GM18870 (cell line): ENCODE results near the gene LIG4.

Experiments
- ATAC-seq: cut with Tn5 transposase; IDR thresholded peaks from one replicate; pipeline ENCODE4 v1.9.1; 2021; ENCODE audit warnings: moderate library complexity; ENCODE audit not compliant: unreplicated experiment

Gene LIG4

DNA sequence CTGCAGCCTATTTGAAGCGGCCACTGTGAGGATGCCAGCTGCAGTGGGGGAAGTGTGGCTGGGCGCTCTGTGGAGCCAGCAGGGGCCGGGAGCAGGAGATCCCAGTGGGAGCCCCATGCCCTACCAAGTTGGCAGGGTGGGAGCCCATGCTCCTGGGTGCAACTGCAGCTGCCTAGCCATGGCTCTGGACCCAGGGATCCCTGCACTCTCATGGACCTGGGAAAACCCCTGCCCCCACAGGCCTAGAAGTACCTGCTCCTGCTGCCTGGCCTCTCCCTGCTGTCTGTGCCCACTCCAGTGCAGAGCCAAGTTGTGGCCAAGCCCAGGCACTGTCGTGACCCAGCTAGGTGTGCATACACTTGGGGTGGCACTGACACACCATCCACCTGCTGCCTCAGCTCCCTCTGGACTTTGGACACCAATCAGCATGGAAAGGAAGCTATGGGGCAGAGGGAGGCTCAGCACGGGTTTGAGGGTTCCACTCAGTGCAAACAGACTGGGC lies 20.9 kb downstream of the LIG4 start:
- ATAC-seq, result no peak

DNA sequence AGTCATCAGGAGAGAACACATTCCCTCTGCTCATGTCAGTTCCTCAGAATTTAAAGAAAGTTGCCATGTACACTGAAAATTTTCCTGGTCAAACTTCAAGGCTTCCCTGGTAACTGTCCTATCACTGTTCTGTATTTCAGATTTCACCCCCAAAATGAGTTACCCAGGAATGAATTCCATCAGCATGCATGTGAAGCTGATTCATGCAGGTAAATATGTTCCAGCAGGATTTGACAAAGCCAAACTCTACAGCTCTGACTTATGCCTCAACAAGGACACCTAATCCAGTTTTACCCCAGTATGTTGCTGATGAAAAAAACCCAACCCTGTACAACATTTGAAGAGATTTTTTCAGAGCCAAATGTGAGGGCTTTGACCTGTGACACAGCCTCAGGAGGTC lies 21.5 kb downstream of the LIG4 start:
- no peak for ATAC-seq

DNA sequence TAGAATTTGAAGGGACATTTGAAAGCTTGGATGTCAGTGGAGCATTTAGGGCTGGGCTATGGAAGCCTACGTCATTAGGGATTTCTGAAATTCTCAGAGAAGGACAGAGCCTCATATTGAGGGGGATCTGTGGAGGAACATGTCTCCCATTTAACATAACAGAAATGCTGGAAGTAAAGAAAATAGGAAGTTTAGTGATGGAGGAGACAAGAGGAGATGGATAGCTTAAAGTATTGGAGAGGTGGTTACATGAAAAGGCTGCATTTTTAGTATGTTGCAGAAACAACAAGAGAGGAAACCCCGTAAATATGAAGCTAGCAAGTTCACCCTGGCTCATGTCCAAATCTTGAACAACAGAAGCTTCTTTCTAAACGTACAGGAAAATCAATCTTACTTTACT lies 24.4 kb downstream of the LIG4 start:
- ATAC-seq, result no peak

DNA sequence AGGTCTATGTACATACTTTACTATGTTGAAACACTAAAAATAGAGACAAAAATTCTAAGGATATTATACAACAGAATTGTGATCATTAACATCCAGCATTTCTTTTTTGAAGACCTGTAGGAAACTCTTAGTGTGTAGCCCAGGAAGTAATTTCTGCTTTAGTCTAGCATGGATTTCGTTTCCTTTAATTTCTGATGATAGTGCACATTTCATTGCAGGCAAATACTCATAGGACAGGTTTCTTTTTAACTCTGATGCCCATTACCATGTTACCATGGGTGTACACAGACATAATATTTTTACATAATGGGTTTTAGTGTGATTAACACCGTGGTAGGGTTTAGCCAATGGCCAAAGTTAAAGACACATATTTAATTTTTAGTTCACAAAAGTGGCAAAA lies 27.1 kb downstream of the LIG4 start:
- ATAC-seq, result no peak

DNA sequence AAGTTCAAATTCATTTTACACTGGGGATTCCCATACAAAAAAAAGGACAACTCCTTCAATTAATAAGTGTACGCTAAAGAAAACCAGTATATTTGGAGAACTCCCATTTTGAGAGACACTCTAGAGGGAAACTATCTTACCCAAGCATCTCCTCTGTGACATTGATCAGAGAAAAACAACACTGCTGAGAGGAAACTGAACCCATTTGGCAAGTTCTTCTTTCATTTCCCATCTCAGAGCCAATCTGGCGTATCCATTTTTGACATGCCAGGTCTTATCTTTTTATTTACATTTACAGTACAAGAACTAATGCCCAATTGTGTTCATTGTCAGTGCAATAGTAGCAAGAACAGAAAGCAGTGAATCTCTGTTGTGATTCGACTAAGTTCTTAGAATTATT lies 30.1 kb downstream of the LIG4 start:
- ATAC-seq, result no peak

DNA sequence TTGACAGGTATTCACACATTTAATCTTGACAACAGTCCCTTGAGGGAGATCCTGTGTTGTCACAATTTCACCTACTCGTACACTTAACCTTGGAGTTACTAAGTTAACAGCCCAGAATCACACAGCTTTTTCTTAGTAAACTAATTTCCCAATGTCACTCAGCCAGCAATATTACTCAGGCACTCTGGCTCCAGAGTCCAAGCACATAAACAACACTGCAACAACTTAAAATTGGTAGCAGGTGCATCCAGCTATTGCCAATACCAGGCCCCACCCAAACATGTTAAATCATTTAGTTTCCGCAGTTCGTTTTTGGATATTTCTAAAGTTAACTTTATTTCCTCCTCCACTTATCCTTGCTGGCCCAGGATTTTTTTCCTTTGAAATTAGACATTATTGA lies 32.7 kb downstream of the LIG4 start:
- no peak for ATAC-seq

DNA sequence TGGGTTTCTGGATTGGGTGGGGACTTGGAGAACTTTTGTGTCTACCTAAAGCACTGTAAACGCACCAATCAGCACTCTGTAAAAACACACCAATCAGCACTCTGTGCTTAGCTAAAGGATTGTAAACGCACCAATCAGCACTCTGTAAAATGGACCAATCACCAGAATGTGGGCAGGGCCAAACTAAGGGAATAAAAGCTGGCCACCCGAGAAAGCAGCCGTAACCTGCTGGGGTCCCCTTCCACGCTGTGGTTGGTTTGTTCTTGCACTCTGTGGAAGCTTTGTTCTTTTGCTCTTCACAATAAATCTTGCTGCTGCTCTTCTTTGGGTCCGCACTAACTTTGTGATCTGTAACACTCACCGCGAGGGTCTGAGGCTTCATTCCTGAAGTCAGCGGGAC lies 37.3 kb downstream of the LIG4 start:
- no peak for ATAC-seq

DNA sequence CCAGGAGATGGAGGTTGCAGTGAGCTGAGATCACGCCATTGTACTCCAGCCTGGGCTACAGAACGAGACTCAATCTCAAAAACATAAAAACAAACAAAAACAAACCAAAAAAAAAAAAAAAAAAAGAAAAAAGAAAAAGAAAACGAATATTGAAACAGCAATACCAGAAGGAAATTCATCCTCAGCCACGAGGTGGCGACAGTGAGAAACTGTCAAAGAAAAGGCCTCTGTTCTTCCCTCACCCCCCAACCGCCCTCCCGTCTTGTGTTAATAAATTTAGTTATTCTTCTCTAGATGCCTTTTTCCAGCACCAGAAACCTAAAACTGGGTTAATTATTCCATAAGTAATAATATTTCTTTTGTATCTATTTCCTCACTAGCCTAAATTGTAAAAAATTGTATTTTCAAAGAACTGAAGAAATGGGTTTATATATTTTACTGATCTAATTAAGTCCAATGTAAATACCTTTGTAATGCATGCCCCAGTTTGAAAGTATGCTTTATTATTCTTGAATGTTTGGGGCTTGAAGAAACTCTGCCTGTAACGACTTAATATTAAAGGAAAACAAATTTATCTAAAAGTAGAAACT lies 38.6 kb downstream of the LIG4 start:
- ATAC-seq, result peak; percentile 58

DNA sequence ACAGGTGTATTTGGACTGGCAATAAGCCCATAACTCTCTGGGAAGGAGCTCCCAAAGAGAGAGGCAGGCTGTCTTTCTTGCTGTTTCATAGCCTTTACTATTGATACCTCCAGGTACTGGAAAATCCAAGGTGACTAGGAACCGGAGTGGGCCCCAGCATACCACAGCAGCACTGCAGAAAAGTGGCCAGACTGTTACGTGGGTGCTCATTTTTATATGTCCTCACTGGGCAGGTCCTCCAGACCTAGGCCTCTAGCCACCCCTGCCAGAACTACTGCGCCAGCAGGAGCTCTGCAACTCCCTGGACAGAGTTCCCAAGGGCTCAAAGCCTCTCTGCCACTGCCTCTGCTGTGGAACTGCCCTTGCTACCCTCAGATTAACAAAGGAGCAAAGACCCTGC lies 46.4 kb downstream of the LIG4 start:
- ATAC-seq, result no peak

DNA sequence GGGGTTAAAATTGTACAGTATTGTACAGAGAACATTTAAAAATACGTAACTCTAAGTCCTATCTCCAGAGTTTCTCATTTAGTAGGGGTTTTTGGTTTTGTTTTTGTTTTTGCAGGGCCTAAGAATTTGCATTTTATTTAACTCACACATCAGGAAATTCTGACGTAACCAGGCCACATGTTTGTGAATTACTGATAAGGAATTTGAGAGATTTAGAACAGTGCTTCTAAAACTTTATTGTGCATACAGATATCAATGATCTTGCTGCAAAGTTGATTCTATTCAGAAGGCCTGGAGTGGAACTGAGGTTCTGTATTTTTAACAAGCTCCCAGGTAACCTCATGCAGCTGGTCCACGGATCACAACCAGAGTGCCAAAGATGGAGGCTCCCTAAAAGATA lies 49.3 kb downstream of the LIG4 start:
- ATAC-seq, result no peak

DNA sequence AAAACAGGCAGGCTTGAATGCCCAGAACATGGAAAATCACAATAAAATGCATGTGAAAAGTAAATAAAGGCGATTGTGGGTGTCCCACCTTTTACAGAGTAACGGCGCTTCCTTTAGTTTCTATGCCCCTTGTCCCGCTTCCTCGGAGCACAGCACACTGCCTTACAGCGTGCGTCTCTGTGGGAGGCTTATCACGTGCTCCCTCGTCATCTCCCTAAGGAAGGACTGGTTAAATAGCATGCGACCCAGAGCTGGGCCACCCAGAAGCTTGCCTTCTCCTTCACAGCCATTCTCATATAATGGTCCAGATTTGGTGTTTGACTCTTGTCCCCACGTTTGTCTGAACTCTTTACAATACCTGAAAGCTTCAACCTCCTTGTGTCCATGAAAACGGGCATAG lies 56.6 kb downstream of the LIG4 start:
- ATAC-seq, result no peak
